ENCODE measurements around the gene NAP1L5. TPM values are rescaled to one million over a fixed set of nuclear protein-coding genes. Genes with fewer than 3 reads are reported as not detected.

Gene NAP1L5
- polyA plus RNA-seq, 1 experiment = 8.2 TPM

DNA sequence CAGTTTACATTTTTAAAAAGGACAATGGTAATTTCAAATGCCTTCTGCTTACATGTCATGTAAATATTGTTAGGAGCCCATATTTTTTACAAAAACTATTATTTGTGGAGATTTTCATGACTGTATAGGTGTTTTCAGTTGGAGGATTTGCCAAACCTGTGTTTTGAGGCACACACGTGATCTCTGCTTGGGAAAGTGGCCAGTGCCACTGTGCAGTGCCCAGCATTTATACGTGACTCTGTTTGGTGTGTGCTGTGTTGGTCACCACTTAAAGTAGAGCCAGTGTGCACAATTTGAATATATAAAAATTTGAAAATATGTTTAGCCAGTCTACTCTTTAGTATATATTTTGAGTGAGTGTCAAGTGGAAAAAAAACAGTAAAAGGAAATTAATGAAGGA is 26.8 kb upstream of the NAP1L5 start:
- ChIA-PET POLR2A (no interaction called here), CTCF (no interaction called here)
- no peak for DNase-seq (ENCODE audit: low read depth, low spot score)
- Histone ChIP-seq H3K27ac (ENCODE audit: low read depth, low read length) (no peak overlapping the region), H3K9me3 (ENCODE audit: control insufficient read depth, insufficient read depth, low read length) (no peaks in the 10 kb centered on the region), H3K4me3 (ENCODE audit: low read depth, low read length) (no peak overlapping the region), H3K27me3 (ENCODE audit: control insufficient read depth, insufficient read depth, low read length) (no peaks in the 10 kb centered on the region)
- no peak for TF ChIP-seq CTCF (IDR thresholded peaks at IDR 0.05; ENCODE audit: low read depth, low read length)

GRCh38 chr4:88722828-88723227 is 25.2 kb upstream of the NAP1L5 start:
- no peak for DNase-seq (ENCODE audit: low read depth, low spot score)
- H3K4me3 ChIP-seq (ENCODE audit: low read depth, low read length) = no peak overlapping the region
- CTCF ChIA-PET = interaction anchor here (1.0 kb wide), 1 partner anchor 183 kb away, joined by 3 read pairs; no protein-coding TSS in a partner anchor
- no peak for TF ChIP-seq CTCF (IDR thresholded peaks at IDR 0.05; ENCODE audit: low read depth, low read length)
- no peak overlapping the region for H3K27ac ChIP-seq (ENCODE audit: low read depth, low read length)
- H3K9me3 ChIP-seq (ENCODE audit: control insufficient read depth, insufficient read depth, low read length) = peaks cover 3% of the 10 kb centered on the region; the same call in 1 of the 2 replicates
- H3K27me3 ChIP-seq (ENCODE audit: control insufficient read depth, insufficient read depth, low read length) = no peaks in the 10 kb centered on the region
- POLR2A ChIA-PET = no interaction called here

DNA sequence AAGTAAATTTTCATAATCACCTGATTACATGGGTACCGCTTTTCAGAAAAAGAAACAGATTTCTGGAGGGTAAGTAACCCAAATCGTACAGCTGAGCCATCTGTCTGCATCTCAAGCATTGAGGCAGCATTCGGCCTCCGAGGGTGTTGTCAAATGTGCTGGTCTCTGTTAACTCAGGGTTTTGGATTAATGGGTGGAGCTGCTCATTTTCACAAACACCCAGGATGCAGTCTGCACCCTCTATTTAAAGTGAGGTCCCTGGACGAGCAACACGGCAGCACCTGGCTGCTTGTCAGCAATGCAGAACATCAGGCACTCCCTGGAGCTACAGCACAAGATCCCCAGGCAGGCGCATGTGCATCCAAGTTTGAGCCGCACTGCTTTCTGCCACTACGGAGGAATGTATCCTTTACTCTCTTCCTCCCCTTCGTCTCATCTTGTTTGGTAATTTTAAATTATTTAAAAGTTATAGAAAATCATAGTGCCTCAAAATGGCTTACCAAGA is 24.7 kb upstream of the NAP1L5 start:
- Histone ChIP-seq H3K9me3 (ENCODE audit: control insufficient read depth, insufficient read depth, low read length) (peaks cover 5% of the 10 kb centered on the region; the same call in 1 of the 2 replicates), H3K4me3 (ENCODE audit: low read depth, low read length) (no peak overlapping the region), H3K27me3 (ENCODE audit: control insufficient read depth, insufficient read depth, low read length) (no peaks in the 10 kb centered on the region), H3K27ac (ENCODE audit: low read depth, low read length) (no peak overlapping the region)
- CTCF ChIA-PET = no interaction called here
- POLR2A ChIA-PET = no interaction called here
- no peak for TF ChIP-seq CTCF (IDR thresholded peaks at IDR 0.05; ENCODE audit: low read depth, low read length)
- no peak for DNase-seq (ENCODE audit: low read depth, low spot score)

DNA sequence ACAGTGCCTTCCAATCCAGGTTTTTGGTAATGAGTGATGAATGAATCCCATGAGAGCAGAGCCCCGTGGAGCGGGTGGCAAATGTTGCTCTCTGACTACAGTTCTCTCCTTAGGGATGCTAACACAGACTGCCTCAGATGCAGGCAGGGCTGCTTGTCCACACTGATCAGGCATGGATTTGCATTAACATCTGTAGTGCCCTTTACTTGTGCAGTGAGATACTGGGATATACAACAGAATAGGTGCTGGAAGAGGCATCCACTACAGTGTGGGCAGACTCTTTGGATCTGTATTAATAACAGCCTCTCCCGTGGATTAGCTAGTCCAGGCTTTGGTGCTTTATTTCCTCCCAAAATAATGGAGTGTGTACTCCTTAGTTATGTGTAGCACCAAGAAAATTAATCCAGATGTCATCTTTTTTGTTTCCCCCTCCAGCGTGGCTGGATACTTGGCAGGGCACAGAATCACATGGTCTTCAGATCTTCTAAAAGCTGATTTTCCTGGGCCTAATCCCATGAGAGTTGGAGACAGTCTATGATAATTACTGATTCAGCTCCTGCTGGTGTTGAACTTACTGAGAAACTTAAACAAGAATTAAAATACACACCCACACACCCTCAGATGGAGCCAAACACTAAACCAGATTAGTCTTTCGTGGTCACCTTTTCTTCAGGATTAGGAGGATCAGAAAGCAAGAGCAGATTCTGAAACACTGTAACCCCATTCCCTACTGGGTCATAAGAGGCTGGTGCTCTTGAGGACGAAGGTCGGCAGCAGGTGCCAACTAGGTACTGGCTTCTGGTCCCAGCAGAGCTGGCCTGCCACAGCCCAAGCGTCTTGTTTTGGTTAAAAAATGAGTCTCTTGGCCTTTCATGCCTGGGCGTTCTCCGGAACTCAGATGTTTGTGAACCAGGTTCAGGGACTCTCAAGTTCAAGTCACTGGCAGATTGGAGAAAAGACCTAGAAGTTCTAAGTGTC is 23.1 kb upstream of the NAP1L5 start:
- H3K27ac ChIP-seq (ENCODE audit: low read depth, low read length) = no peak overlapping the region
- H3K9me3 ChIP-seq (ENCODE audit: control insufficient read depth, insufficient read depth, low read length) = peaks cover 5% of the 10 kb centered on the region; the same call in 1 of the 2 replicates
- CTCF ChIA-PET = no interaction called here
- POLR2A ChIA-PET = no interaction called here
- TF ChIP-seq CTCF (IDR thresholded peaks at IDR 0.05; ENCODE audit: low read depth, low read length) = no peak
- no peak overlapping the region for H3K4me3 ChIP-seq (ENCODE audit: low read depth, low read length)
- no peaks in the 10 kb centered on the region for H3K27me3 ChIP-seq (ENCODE audit: control insufficient read depth, insufficient read depth, low read length)
- no peak for DNase-seq (ENCODE audit: low read depth, low spot score)

DNA sequence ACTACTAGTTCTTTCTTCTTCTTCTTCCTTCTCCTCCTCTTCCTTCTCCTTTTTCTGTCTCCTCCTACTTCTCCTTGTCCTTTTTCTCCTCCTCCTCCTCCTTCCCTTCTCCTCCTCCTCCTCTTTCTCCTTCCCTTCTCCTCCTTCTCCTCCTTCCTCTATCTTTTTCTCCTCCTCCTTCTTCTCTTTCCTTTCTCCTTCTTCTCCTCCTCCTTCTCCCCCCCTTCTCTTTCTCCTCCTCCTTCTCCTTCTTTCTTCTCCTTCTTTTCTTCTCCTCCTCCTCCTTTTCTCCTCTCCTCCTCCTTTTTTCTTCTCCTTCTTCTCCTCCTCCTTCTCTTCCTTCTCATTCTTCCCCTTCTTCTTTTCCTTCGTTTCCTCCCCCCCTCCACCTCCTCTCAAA is 21.8 kb upstream of the NAP1L5 start:
- H3K4me3 ChIP-seq (ENCODE audit: low read depth, low read length) = no peak overlapping the region
- ChIA-PET CTCF (no interaction called here), POLR2A (no interaction called here)
- TF ChIP-seq CTCF (IDR thresholded peaks at IDR 0.05; ENCODE audit: low read depth, low read length) = no peak
- no peak overlapping the region for H3K27ac ChIP-seq (ENCODE audit: low read depth, low read length)
- peaks cover 5% of the 10 kb centered on the region; the same call in 1 of the 2 replicates for H3K9me3 ChIP-seq (ENCODE audit: control insufficient read depth, insufficient read depth, low read length)
- DNase-seq (ENCODE audit: low read depth, low spot score) = no peak
- H3K27me3 ChIP-seq (ENCODE audit: control insufficient read depth, insufficient read depth, low read length) = no peaks in the 10 kb centered on the region

Measured in AG04450 (cell line).